Epithelial cell of prostate (primary cell): ENCODE data around the gene LRCH2.
A peak's percentile ranks its signal among the peaks of the same experiment; 100 is the strongest.
"Not testable (repeated sequence)": the region's sequence is repeated elsewhere in the genome, so short reads cannot be mapped to it uniquely, and the experiment has no call there.

Source experiments
- DNase-seq: peaks from one replicate; pipeline ENCODE4 v3.0.0-alpha.2; 2011; ENCODE audit warnings: low read depth, low spot score
- H3K27ac ChIP-seq: fragments of 450-650 bp; 2 replicates; pipeline ENCODE4 v1.5.1; 2017; ENCODE audit warnings: mild to moderate bottlenecking

The LRCH2 gene

GRCh38 chrX:115233497-115234455 lies at the start of gene LRCH2:
Gene LRCH2, minus strand, starts transcription at chrX:115234096. Its CDS starts 55 bp downstream, at chrX:115234041.
- no peak for DNase-seq
- no peak within 1 kb of the TSS for H3K27ac ChIP-seq

GRCh38 chrX:115269051-115269683 lies 35.3 kb upstream of the LRCH2 start:
- no peak overlapping the region for H3K27ac ChIP-seq
- no peak for DNase-seq

GRCh38 chrX:115268421-115268820 lies 34.5 kb upstream of the LRCH2 start:
- no peak for DNase-seq
- no peak overlapping the region for H3K27ac ChIP-seq

GRCh38 chrX:115266300-115266699 lies 32.4 kb upstream of the LRCH2 start:
- no peak overlapping the region for H3K27ac ChIP-seq
- no peak for DNase-seq

GRCh38 chrX:115264009-115264408 lies 30.1 kb upstream of the LRCH2 start:
- no peak overlapping the region for H3K27ac ChIP-seq
- DNase-seq: no peak

- no peak overlapping the region for H3K27ac ChIP-seq
- no peak for DNase-seq
These were observed 27.3 kb upstream of the LRCH2 start for GRCh38 chrX:115261148-115261547.

- peak; percentile 1 for DNase-seq
- H3K27ac ChIP-seq: no peak overlapping the region
These were observed 26.4 kb upstream of the LRCH2 start for GRCh38 chrX:115260330-115260729.

- no peak for DNase-seq
- no peak overlapping the region for H3K27ac ChIP-seq
These were observed 25.5 kb upstream of the LRCH2 start for GRCh38 chrX:115259238-115259875.

- no peak for DNase-seq
- H3K27ac ChIP-seq: no peak overlapping the region
These were observed 23.8 kb upstream of the LRCH2 start for GRCh38 chrX:115257711-115258110.

GRCh38 chrX:115255003-115255402 lies 21.1 kb upstream of the LRCH2 start:
- H3K27ac ChIP-seq: no peak overlapping the region
- no peak for DNase-seq

- DNase-seq: no peak
- no peak overlapping the region for H3K27ac ChIP-seq
These were observed 17.8 kb upstream of the LRCH2 start for GRCh38 chrX:115251458-115252233.

- H3K27ac ChIP-seq: no peak overlapping the region
- DNase-seq: no peak
These were observed 3.2 kb upstream of the LRCH2 start for GRCh38 chrX:115237056-115237455.

- DNase-seq: no peak
- no peak overlapping the region for H3K27ac ChIP-seq
These were observed 2.7 kb upstream of the LRCH2 start for GRCh38 chrX:115236560-115236959.

- DNase-seq: no peak
- H3K27ac ChIP-seq: no peak overlapping the region
These were observed 565 bp upstream of the LRCH2 start for GRCh38 chrX:115234461-115234860.

GRCh38 chrX:115232933-115233496 lies 881 bp downstream of the LRCH2 start:
- DNase-seq: no peak
- H3K27ac ChIP-seq: no peak overlapping the region

- no peak overlapping the region for H3K27ac ChIP-seq
- DNase-seq: no peak
These were observed 4.4 kb downstream of the LRCH2 start for GRCh38 chrX:115229337-115230003.

GRCh38 chrX:115226929-115227328 lies 7.0 kb downstream of the LRCH2 start:
- no peak for DNase-seq
- H3K27ac ChIP-seq: no peak overlapping the region

GRCh38 chrX:115217346-115217745 lies 16.6 kb downstream of the LRCH2 start:
- DNase-seq, H3K27ac ChIP-seq: not testable (repeated sequence)

- H3K27ac ChIP-seq: no peak overlapping the region
- no peak for DNase-seq
These were observed 19.3 kb downstream of the LRCH2 start for GRCh38 chrX:115214605-115215004.
